DMS53 (cell line): ENCODE data around the gene ZMAT5.
"Not testable (repeated sequence)": the region's sequence is repeated elsewhere in the genome, so short reads cannot be mapped to it uniquely, and the experiment has no call there.

Experiments
- DNase-seq: peaks from one replicate; lab custom pipeline; 2025; lab: John Stamatoyannopoulos, UW

The ZMAT5 gene

DNA sequence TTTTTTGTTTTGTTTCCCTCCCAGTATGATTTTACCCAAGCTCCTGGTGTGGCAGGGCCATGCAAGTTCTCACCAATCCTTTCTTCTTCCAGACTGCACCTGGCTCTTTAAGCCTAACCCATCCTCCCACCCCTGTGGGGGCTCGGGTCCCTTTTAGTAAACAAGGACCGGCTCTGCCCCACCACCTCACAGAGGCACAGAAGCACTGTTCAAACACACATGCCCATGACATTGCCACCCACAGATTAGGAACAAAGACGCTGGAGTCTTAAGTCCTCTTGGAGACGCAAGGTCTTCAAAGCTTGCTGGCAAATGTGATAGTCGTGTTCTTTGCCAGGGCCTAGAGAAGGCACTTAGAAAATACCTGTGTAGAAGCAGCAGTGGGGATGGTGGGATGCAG, 19.2 kb upstream of the ZMAT5 start:
- no peak for DNase-seq

DNA sequence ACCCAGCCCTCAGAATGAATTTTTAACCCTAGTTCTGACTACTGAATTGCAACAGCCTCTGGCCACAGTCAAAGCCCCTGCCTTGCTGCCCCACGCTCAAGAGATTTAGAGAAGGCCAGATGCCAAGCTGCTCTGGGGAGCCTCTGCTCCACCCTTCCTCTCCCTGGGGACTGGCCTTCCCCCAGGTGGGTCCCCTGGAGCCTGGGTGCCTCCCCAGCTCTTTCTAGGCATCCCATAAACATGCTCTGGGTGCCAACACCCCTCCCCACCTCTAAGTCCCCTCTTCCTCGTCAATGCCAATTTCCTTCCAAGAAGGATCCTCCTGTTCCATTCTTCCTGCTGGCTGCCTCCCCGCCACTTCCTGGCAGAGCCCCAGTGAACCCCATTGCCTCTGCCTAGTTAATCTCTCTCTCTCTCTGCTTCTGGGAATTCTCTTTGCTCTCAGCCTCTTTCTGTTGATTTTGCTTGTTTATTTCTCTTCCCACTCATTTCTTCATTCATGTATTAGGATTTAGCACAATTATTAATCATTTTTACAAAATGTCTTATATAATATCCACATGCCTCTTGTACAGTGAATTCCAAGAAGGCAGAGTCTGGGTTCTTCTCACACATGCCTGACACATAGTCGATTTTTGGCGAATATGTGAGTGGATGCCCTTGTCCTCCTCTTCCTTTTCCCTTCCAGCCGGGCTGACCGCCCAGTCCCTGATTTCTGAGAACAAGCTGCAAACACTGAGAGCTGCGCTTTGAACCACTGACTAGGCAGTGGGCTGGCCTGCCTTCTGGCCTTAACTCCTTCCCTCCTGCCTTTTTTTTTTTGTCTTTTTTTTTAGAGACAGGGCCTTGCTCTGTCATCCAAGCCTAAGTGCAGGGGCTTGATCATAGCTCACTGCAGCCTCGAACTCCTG, 17.9 kb upstream of the ZMAT5 start:
- DNase-seq: no peak

DNA sequence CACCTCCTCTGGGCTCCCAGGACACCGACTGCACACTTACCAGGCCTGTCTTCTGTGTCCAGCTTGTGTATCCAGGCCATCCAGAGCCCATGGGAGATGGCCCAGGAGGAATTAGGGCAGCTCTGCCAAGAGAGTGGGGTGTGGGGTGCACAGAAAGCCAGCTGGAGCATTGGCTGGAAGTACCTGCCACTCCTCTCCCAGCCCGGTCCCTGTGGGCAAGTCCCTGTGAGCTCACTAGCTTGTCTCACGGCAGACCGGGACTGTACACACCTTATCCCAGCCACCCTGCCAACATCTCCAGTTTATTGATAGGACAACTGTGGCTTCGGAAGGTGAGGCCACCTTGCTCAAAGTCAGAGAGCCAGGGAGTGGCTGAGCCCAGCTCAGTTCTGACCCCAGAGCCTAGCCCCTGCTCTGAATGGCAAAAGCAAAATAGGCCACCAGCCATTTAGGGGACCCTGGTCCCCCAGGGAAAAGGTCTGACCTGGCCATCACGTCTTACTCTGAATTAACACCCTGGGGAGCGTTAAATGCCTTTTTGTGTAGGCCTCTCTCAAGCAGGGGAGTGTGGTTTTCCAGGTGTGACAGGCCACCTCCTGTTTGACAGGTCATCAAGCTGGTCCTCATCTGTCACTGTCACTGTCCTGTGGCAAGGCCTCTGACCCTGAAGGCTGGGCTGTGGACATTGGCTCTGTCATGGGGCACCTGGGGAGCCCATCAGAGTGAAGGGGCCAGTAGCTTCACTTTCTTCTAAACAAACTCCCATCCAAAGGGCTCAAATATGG, 15.4 kb upstream of the ZMAT5 start:
- no peak for DNase-seq

DNA sequence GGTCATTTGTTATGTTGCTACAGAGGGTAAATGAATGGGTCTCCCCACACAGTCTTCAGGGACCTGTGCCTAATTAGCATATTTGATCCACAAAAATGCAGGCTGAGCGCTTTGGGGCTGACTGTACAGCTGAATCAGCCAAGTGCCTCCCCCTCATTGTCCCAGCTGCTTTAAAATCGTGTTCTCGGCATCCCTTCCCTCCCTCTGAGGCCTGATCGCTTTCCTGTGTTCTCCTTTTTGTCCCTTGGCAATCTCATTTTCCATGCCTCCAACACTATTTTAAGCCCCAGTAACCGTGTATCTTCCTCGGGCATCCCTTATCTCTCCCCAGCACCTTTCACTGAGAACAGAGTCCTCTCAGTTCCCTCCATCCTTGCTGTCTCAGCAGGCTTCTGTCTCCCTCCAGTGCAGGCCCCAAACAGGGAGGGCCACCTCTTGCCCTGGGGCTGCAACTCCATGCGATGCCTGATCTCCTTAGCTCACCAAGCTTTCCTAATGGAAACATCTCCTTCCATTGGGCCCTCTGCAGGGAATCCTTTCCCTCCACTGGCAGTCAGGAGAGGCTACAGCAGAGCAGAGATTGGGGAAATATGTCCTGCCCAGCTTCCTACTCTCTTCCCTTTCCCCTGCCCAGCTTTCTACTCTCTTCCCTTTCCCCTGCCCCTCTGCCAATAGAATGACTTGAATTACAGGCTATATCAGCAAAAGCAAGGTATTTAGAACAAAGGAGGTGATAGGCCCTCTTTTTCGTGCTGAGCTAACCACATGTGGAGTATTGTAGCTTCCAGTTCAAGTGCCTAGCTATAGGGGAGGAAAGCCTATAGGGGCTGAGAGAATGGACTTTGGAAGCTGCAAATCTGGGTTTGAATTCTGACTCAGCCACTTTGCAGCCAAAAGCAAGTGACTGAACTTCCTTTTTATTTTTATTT, 14.2 kb upstream of the ZMAT5 start:
- no peak for DNase-seq

DNA sequence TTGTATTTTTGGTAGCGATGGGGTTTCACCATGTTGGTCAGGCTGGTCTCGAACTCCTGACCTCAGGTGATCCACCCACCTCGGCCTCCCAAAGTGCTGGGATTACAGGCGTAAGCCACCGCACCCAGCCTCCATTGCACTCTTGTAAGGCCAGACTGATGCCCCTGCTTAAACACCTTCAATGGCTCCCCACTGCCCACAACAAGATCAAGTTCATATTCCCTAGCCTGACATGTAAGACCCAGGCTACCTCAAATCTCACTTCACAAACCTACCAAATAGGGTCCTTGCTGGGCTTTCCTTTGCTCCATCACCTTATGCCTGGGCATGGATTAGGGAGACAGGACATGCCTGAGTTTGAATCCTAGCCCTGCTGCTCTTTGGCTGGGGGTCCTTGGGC, 13.4 kb upstream of the ZMAT5 start:
- DNase-seq: no peak

DNA sequence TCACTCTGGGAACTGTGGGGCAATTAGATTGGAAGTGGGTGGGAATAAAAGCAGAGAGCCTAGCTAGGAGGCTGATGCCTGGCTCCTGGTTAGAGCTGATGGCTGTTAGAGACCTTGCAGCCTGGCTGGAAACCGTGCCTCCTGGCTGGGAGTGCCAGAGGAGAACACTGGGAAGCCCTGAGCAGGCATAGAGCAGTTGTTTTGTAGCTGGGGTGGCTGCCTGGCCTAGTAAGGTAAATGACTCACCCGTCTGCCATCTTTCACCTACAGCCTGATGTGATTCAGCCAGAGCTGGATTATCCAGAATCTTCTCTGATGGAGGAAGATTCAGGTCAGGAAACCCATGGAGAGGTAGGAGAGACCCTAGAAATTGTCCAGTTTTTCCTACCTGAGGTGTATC, 6.4 kb upstream of the ZMAT5 start:
- DNase-seq: peak; percentile 10

DNA sequence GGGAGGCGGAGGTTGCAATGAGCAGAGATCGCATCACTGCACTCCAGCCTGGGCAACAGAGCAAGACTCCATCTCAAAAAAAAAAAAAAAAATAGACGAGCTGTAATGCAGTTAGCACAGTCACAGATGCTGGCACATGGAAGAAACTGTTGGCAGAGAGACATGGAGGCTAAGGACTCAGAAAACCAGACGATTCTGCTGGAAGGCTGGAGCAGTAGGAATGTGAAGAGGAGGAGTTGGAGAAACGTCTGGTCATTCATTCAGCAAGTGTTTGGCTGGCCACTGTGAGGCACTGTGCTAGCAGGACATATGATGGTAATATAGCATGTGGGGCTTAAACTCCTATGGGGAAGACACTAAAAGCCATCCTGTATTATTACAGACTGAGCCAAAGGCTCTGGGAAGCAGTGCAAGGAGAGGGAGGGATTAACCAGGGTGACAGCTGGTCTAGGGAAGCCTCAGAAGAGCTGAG, 5.4 kb upstream of the ZMAT5 start:
- DNase-seq: peak; percentile 39

DNA sequence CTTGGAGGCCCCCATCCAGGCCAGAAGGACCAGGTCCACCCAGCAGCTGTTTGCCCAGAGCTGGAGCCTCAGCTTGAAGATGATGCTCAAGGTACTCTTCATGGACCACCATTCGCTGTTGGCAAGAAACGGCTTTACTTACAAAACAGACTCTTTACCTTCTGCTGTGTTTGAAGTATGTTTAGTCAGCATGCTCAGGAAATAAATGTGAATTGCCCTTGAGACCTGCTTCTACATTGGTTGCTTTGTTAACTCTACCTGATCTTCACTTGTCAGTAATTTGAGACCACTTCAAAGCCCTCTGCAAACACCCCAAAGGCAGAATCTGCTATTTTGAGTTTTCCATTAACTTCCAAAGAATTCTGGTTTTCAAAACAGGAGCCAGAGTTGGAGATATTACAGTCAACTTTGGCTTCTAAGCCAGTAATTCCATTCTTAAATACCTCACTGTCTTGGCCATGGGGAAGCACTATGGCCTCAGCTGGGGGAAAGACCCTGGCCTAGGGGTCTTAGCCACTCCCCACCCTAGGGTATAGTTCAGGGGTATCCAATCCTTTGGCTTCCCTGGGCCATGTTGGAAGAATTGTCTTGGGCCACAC, 3.0 kb upstream of the ZMAT5 start:
- peak; percentile 22 for DNase-seq

DNA sequence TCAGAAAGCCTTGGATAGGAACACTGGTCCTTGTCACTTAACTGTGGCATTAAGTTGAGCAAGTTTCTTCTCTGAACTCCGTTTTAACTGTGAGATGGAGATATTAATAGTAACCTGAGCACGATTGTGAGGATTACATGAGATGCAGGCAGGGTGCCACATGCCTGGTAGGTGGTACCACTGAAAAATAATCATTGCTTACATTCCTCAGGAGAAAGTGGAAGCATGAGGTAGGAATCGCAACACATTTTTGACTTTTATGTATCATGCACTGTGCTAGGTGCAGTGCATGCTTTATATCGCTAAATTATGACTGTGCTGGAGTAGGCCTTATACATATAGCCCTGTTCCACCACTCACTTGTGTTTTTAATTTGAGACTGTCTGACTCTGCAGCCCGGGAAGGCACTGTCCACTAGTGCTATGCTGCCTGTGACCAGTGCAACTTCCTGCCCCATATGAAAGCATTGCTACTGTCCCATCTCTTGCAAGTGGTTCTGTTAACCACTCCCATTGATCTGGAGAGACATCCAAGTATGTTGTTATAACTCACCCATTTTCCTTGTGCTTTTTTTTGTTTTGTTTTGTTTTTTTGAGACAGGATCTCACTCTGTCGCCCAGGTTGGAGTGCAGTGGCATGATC, 1.4 kb upstream of the ZMAT5 start:
- DNase-seq: no peak

DNA sequence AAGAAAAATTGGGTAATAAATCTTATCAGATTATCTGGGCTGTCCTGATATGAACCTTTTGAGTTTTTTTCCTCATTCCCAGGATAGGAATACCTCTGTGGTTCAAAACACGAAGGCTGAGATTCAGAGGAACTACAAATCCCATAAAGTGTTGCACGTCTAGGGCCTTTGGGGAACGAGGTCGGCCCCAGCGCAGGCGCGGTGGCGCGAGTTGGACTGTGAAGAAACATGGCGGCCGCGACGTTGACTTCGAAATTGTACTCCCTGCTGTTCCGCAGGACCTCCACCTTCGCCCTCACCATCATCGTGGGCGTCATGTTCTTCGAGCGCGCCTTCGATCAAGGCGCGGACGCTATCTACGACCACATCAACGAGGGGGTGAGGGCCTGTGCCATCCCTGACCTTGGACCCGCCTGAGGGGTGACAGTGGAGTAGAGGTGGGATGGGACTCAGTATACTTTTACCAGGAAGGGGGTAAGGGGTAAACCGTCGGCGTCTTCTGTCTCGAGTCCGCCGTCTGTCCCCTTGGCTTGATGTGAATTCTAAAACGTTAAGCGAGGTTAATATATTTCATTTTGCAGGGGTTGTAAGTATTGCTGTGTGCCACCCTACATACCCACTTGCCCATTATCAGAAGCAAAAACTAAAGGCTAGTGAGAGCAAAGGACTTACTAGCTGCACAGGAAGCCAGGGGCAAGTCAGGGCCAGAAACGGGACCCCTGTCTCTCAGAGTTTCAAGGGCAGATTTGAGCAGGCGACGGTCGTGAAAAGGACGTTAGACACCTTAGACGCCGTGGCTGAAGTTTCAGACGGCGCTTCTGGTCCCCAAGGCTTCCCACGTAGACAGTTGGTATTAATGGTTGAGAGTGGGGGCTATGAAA, 604 bp upstream of the ZMAT5 start, which contains the start of gene UQCR10:
UQCR10 (plus strand) TSS at position 199 of the 881 bp plus-strand sequence; CDS start at position 229, 30 bp downstream.
- DNase-seq: peak; percentile 84

DNA sequence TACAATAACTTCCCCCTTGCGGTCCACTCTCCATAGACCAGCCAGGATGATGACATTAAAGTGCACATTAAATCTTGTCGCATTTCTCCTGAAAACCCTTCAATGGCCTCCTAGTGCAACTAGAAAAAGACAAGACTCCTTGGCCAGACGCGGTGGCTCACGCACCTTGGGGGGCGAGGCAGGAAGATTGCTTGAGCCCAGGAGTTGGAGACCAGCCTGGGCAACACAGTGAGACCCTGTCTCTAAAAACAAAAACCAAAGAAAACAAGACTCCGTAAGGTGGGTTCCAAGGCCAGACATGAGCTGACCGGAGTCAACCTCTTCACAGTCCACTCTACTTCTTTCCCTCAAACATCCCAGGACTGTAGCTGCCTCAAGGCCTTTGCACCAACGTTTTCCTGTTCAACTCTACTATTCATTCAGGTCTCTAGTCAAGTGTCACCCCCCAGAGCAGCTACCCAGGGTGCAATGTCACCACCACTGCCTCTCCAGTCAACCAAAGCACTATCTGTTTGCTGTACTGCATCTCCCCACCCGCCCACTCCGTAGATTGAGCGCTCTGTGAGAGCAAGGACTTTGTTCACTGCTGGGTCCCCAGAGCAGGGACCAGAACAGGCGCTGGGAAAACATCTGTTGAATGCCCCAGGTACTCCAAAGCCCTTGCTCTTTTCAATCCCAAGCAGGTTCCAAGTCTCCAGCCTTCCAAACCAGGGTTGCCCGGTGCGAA, 739 bp downstream of the ZMAT5 start:
- peak; percentile 58 for DNase-seq

DNA sequence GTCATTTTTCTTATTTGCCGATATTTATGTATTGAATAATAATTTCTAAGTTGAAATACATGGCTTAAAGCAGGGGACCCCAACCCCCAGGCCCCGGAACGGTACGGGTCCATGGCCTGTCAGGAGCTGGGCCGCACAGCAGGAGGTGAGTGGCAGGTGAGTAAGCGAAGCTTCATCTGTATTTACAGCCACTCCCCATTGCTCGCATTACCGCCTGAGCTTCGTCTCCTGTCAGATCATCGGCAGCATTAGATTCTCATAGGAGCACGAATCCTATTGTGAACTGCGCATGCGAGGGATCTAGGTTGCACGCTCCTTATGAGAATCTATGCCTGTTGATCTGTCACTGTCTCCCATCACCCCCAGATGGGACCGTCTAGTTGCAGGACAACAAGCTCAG, 4.5 kb downstream of the ZMAT5 start:
- DNase-seq: peak; percentile 82

DNA sequence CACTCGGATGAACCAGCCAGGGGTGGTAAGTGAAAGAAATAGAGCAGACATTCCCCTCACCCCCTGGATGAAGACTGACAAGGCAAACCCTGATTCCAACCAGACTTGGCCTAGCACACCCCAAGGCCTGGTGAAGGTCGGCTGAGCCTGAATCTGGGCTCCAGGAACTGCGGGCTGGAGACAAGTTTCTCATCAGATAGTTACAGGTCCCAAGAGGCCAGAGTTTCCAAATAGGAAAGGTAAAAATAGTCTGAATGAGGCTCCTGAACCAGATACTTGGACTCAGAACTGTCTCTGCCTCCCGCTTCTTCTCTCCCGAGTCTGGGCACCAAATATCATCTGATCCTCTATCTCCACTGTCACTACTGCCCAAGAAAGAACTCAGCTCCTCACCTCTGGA, 7.8 kb downstream of the ZMAT5 start:
- DNase-seq: no peak

DNA sequence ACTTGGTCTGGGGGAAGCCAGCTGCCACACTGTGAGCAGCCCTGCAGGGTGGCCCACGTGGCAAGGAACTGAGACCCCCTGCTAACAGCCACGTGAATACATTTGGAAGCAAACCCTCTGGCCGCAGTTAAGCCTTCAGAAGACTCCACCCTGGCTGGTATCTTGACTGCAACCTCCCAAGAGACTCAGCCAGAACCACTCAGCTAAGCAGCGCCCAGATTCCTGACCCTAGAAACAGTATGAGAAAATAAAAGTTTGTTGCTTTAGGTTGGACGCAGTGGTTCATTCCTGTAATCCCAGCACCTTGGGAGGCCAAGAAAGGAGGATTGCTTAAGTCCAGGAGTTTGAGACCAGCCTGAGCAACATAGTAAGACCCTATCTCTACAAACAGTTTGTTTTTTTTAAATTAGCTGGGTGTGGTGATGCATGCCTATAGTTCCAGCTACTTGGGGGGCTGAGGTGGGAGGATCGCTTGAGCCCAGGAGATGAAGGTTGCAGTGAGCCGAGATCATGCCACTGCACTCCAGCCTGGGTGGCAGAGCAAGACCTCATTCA, 8.7 kb downstream of the ZMAT5 start:
- no peak for DNase-seq

DNA sequence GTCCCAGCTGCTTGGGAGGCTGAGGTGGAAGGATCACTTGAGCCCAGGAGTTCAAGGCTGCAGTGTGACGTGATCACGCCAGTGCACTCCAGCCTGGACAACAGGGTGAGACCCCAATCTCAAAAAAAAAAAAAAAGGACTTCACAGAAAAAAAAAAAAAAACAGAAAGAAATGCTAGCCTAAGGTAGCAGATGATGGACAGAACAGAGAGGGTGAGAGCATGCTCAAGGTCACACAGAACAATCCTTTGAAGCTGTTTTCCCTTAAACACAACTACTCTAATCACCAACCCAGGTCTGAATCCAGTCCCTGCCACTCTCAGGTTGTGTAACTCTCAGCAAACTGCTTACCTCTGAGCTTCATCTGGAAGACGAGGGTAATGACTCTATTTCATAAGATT, 9.7 kb downstream of the ZMAT5 start:
- no peak for DNase-seq

DNA sequence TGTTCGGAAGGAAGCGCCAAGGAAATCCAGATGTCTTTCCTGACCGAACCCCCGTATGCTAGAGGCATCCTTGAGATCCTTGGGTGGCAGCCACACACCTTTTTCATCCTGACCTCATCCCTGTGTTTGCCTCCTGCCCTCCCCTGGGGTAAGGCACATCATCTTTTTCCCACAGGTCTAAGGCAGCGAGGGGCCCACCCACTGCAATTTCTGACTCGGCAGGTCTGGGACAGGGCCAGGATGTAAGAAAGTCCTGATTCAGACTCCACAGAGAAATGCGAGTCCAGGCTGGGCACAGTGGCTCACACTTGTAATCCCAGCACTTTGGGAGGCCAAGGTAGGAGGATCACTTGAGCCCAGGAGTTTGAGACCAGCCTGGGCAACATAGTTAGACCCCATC, 10.5 kb downstream of the ZMAT5 start:
- DNase-seq: no peak

DNA sequence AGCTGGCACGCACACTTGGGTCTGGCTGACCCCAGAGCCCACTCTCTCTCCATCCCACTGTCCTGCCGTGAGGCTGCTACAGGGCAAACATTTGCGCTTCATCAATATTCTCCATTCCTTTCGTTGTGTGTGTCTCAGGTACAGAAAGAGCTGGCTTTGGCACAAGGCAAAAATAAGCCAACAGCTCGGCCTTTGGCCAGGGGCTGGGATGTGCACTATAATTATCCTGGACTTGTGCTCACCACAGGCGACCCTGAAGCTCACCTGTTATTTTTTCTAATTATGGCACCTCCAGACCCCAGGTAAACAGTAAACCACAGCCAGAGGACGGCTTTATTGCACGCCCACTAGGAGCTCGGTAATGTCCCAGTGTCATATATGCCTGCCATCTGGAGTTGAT, 10.9 kb downstream of the ZMAT5 start:
- DNase-seq: no peak

DNA sequence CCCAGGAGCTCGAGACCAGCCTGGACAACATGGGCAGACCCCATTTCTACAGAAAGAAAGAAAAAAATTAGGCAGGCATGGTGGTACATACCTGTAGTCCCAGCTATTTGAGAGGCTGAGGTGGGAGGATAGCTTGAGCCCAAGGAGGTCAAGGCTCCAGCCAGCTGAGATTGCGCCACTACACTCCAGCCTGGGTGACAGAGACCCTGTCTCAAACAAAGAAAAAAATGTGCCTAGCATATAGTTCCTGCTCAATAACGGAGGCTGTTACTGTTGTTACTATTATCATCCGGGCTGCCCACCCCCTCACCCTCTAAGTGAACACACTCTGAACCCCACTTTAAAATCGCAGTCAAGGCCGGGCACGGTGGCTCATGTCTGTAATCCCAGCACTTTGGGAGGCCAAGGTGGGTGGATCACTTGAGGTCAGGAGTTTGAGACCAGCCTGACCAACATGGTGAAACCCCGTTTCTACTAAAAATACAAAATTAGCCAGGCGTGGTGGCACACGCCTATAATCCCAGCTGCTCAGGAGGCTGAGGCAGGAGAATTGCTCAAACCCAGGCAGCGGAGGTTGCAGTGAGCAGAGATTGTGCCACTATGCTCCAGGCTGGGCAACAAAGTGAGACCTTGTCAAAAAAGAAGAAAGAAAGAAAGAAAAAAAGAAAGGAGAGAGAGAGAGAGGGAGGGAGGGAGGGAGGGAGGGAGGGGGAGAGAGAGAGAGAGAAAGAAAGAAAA, 12.0 kb downstream of the ZMAT5 start:
- not testable (repeated sequence) for DNase-seq
